K562 (cell line): ENCODE data around the gene ERCC6. TPM values are rescaled to one million over a fixed set of nuclear protein-coding genes. Genes with fewer than 3 reads are reported as not detected.

Experiments used
- ATAC-seq: fragments of 200-7000 bp; cut with Tn5 transposase; 3 replicates; pipeline ENCODE4 v1.9.1; 2020; ENCODE audit warnings: moderate library complexity
- BruUV-seq: library from RNA; stranded (reverse); fragments of 400-500 nt; replicated peaks from 2 replicates; lab custom pipeline; 2021; lab: Mats Ljungman, UMichigan
- CTCF ChIA-PET: fragments of 300-600 bp; formaldehyde crosslinking; extraction: SDS; loops from one replicate; lab custom pipeline; 2021; ENCODE audit warnings: low intra/inter-chr PET ratio; lab: Yijun Ruan, JAX
- POLR2A ChIA-PET: fragments of 300-600, 350-650 bp; sonication (Branson Sonifier 250); formaldehyde crosslinking; extraction: SDS; loops from one replicate; lab custom pipeline; 2021; ENCODE audit warnings: antibody characterized with exemption, inconsistent platforms; lab: Yijun Ruan, JAX
- DNase-seq, 4 experiments: peaks; one replicate each; pipeline versions ENCODE4 v3.0.0 to v3.0.0-alpha.2; 2011 to 2018; ENCODE audit warnings: low spot score in 3 of 4, mixed read lengths in 3 of 4; ENCODE audit errors: extremely low read depth in 1 of 4
- FAIRE-seq: peaks from 2 replicates; lab custom pipeline; 2011; peaks lifted over from hg19 to GRCh38; lab: Jason Lieb, UNC
- H2AFZ ChIP-seq: 2 replicates; pipeline ENCODE4 v1.6.0; 2011; ENCODE audit warnings: low read depth, low read length, control low read depth, inconsistent platforms
- H3K27ac ChIP-seq: fragments of 200-600 bp; 3 replicates; pipeline ENCODE4 v1.8.0; 2011; ENCODE audit warnings: low read depth, mild to moderate bottlenecking, control low read depth, inconsistent platforms, low read length, moderate library complexity, mixed read lengths; ENCODE audit errors: extremely low read depth
- H3K27me3 ChIP-seq, 2 experiments: fragments of 300-600 bp in 1 of 2; 2 replicates in 1 of 2; 3 replicates in 1 of 2; pipeline versions ENCODE4 v1.6.0 to v1.8.0; 2011; ENCODE audit warnings: inconsistent platforms in 2 of 2, low read length in 2 of 2, mild to moderate bottlenecking in 1 of 2, mixed read lengths in 1 of 2, moderate library complexity in 1 of 2; ENCODE audit not compliant: control insufficient read depth in 2 of 2, insufficient read depth in 2 of 2
- H3K36me3 ChIP-seq: fragments of 300-600 bp; 3 replicates; pipeline ENCODE4 v1.8.0; 2011; ENCODE audit warnings: mild to moderate bottlenecking, low read length, inconsistent platforms; ENCODE audit not compliant: control insufficient read depth, insufficient read depth
- H3K4me1 ChIP-seq, 2 experiments: fragments of 200-600 bp in 1 of 2; replicated peaks in 1 of 2; 2 replicates in 1 of 2; 3 replicates in 1 of 2; pipeline versions ENCODE4 v1.5.1 to v1.8.0; 2011; ENCODE audit warnings: inconsistent platforms in 2 of 2, low read length in 2 of 2, mild to moderate bottlenecking in 1 of 2, mixed read lengths in 1 of 2, moderate library complexity in 1 of 2; ENCODE audit not compliant: control insufficient read depth in 2 of 2, insufficient read depth in 2 of 2
- H3K4me2 ChIP-seq: 2 replicates; pipeline ENCODE4 v1.6.1; 2011; ENCODE audit warnings: low read length, control low read depth, inconsistent platforms, mixed read lengths; ENCODE audit not compliant: insufficient read depth
- H3K4me3 ChIP-seq: fragments of 200-600 bp; sonication (generic), shearing (Covaris generic); 2 replicates; pipeline ENCODE4 v1.5.1; 2016; ENCODE audit warnings: control low read depth, inconsistent platforms
- H3K79me2 ChIP-seq: fragments of 200-600 bp; 3 replicates; pipeline ENCODE4 v1.8.0; 2011; ENCODE audit warnings: low read length, inconsistent platforms; ENCODE audit not compliant: control insufficient read depth, insufficient read depth
- H3K9ac ChIP-seq, 2 experiments: 2 replicates each; pipeline versions ENCODE4 v1.6.0 to v1.6.1; 2011; ENCODE audit warnings: low read depth in 2 of 2, low read length in 2 of 2, control low read depth in 1 of 2, inconsistent platforms in 1 of 2, mild to moderate bottlenecking in 1 of 2, mixed read lengths in 1 of 2; ENCODE audit not compliant: insufficient read depth in 1 of 2
- H3K9me1 ChIP-seq: one replicate; pipeline ENCODE4 v1.6.0; 2011; ENCODE audit warnings: inconsistent platforms, mild to moderate bottlenecking, low read length, moderate library complexity; ENCODE audit not compliant: control insufficient read depth, insufficient read depth
- H3K9me3 ChIP-seq: replicated peaks from 2 replicates; pipeline ENCODE4 v1.5.1; 2011; ENCODE audit warnings: low read depth, low read length, inconsistent platforms; ENCODE audit not compliant: control insufficient read depth, insufficient read depth
- H4K20me1 ChIP-seq: replicated peaks from 2 replicates; pipeline ENCODE4 v1.6.1; 2011; ENCODE audit warnings: low read length, inconsistent platforms, mixed read lengths; ENCODE audit not compliant: control insufficient read depth, insufficient read depth
- KDM5B ChIP-seq: fragments of 200-600 bp; sonication (generic); IDR thresholded peaks from 2 replicates; pipeline ENCODE4 v1.6.1; 2012; ENCODE audit warnings: low read depth, mild to moderate bottlenecking, moderate library complexity, low read length, control low read depth, inconsistent platforms; ENCODE audit not compliant: insufficient replicate concordance
- LARP7 ChIP-seq: fragments of 450-650 bp; IDR thresholded peaks from 2 replicates; pipeline ENCODE4 v1.6.1; 2016
- LCOR ChIP-seq: sonication (generic); formaldehyde crosslinking; IDR thresholded peaks from 2 replicates; pipeline ENCODE4 v1.8.0; 2022; ENCODE audit warnings: mild to moderate bottlenecking, missing genetic modification reagents
- NRF1 ChIP-seq, 2 experiments: fragments of 450-650 bp; IDR thresholded peaks in 1 of 2; conservative IDR thresholded peaks in 1 of 2; 2 replicates each; pipeline ENCODE4 v1.6.1; 2014; ENCODE audit warnings: mild to moderate bottlenecking in 2 of 2
- PHB2 ChIP-seq: fragments of 450-650 bp; IDR thresholded peaks from 2 replicates; pipeline ENCODE4 v1.6.1; 2017; ENCODE audit warnings: low read depth
- STAG1 ChIP-seq: sonication (generic); formaldehyde crosslinking; IDR thresholded peaks from 2 replicates; pipeline ENCODE4 v1.5.0; 2020; ENCODE audit warnings: missing genetic modification reagents, borderline replicate concordance
- TCF3 ChIP-seq: sonication (generic); formaldehyde crosslinking; IDR thresholded peaks from 2 replicates; pipeline ENCODE4 v1.4.0; 2020; ENCODE audit warnings: mild to moderate bottlenecking, missing genetic modification reagents
- ZNF316 ChIP-seq: fragments of 450-650 bp; IDR thresholded peaks from 2 replicates; pipeline ENCODE4 v1.6.1; 2016
- WGBS: fragments of 100-300 bp; shearing (Covaris generic); methylation state at CpG from one replicate; pipeline ENCODE4 v1.1.6; 2016; ENCODE audit warnings: low coverage, mixed read lengths; ENCODE audit not compliant: insufficient coverage; ENCODE audit errors: missing lambda C conversion rate; 5-methylcytosine and 5-hydroxymethylcytosine counted together
- in situ Hi-C: fragments of 300-500 bp; cut with MboI; formaldehyde crosslinking; loops from 4 replicates; pipeline ENCODE4 v1.15.0; 2018; ENCODE audit warnings: inconsistent platforms, mixed read lengths
- intact Hi-C: fragments of 100-400 bp; cut with micrococcal nuclease; formaldehyde crosslinking; loops from 2 replicates; pipeline ENCODE4 v1.14.2; 2022
- polyA plus RNA-seq, 8 experiments: library from polyadenylated mRNA; depleted of rRNA in 4 of 8; stranded (reverse) in 5 of 8; unstranded in 3 of 8; fragments of >200 nt; fragmentation: Nextera tagmentation in 2 of 8; fragmentation: Illumina TruSeq in 1 of 8; extraction: Ambion mirVana in 2 of 8; extraction: Trizol in 1 of 8; gene quantifications; 2 replicates each; pipeline versions ENCODE4 v1.2.1 to v1.2.3, GENCODE V29; 2011 to 2014; ENCODE audit warnings: inconsistent platforms in 1 of 8, missing spikeins in 1 of 8
- total RNA-seq, 7 experiments: library from RNA; depleted of rRNA in 6 of 7; stranded (reverse); fragments of >200 nt in 6 of 7; fragmentation: Illumina TruSeq in 2 of 7; extraction: Trizol in 2 of 7; gene quantifications; 2 replicates each; pipeline versions ENCODE4 v1.2.1 to v1.2.3, GENCODE V29; 2011 to 2021; ENCODE audit warnings: low replicate concordance in 1 of 7
- TF ChIP-seq, protein P1 (sequence below): fragments of 450-650 bp; conservative IDR thresholded peaks from 2 replicates; pipeline ENCODE4 v1.6.1; 2016; ENCODE audit warnings: missing genetic modification characterization, low read depth, mild to moderate bottlenecking, control low read depth, missing compliant biosample characterization

The ERCC6 gene
- total and polyA plus RNA-seq, 9 of the 15 experiments (the other 6 are each of a cell fraction or from before 2014, with no cell fraction given), result 7.8 to 17.7 (median 11.8) TPM

DNA sequence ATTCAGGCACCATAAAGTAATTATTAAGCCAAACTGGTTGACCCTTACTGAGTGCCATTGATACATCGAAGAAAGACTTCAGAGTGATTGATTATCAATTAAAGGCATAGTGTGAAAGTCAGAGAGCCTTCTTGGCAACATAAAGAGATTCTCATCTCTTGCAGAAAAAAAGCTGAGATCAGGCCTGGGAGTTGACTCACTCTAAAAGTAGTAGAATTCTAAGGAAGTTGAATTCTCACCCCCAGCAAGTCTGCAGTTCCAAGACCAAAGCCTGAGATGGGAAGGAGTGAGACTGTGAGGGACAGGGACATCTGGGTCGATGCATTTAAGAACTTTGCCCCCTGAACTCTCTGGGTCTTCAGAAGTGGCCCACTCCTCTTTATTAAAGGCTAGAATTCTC lies 21.6 kb upstream of the ERCC6 start:
- Histone ChIP-seq H3K27me3 (peaks cover 14 to 20% of the 10 kb centered on the region in 2 experiments), H2AFZ (no peak overlapping the region), H3K9me1 (no peaks in the 10 kb centered on the region), H3K79me2 (no peaks in the 10 kb centered on the region), H3K27ac (no peak overlapping the region), H3K9ac (no peak overlapping the region), H3K9me3 (no peaks in the 10 kb centered on the region), H3K4me1 (no peaks in the 10 kb centered on the region), H3K4me3 (no peak overlapping the region), H3K36me3 (no peaks in the 10 kb centered on the region), H4K20me1 (no peaks in the 10 kb centered on the region), H3K4me2 (no peak overlapping the region)
- ATAC-seq (no peak), FAIRE-seq (no peak), DNase-seq (no peak)
- TF ChIP-seq STAG1 (no peak), LCOR (CRISPR knock-in tag) (no peak)
- intact Hi-C loops, result no loop called here
- in situ Hi-C loops, result no loop called here
- 3% methylated on average over 2 of the region's 2 CpGs for WGBS
- ChIA-PET CTCF (no interaction called here), POLR2A (interaction anchor here (0.8 kb wide), 1 partner anchor 9 kb away, joined by 3 read pairs; no protein-coding TSS in a partner anchor)
- no TSS peak for BruUV-seq

DNA sequence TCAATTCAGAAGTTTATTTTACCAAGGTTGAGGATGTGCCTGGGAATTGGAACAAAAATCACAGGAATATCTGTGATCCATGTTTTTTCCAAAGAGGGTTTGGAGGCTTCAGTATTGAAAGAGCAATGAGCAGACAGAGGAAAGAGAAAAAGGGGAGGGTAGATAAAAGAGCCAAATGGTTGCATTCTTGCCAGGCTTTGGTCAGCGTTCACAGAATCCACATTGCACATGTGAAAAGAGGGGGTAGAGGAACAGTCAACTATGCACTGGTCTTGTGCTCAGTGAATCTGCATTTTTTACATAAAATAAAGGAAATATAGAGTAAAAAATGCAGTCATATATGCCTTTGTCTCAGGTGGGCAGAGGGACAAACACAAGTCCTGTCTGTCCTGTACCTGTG lies 20.6 kb upstream of the ERCC6 start:
- FAIRE-seq, result no peak
- POLR2A ChIA-PET, result no interaction called here

More for the DNA sequence above, 20.6 kb upstream of the ERCC6 start:
- WGBS, result 0% methylated on average over 1 of the region's 1 CpG
- CTCF ChIA-PET, result no interaction called here
- ATAC-seq (no peak), DNase-seq (no peak)
- H3K9ac ChIP-seq, result no peak overlapping the region
- H3K27ac ChIP-seq, result no peak overlapping the region
- no peaks in the 10 kb centered on the region for H3K9me3 ChIP-seq
- H3K27me3 ChIP-seq, result peaks cover 11 to 19% of the 10 kb centered on the region in 2 experiments
- H4K20me1 ChIP-seq, result no peaks in the 10 kb centered on the region
- no peak overlapping the region for H3K4me3 ChIP-seq
- no peaks in the 10 kb centered on the region for H3K4me1 ChIP-seq
- no peak overlapping the region for H3K4me2 ChIP-seq
- no peaks in the 10 kb centered on the region for H3K79me2 ChIP-seq
- BruUV-seq, result no TSS peak
- H3K9me1 ChIP-seq, result no peaks in the 10 kb centered on the region
- H2AFZ ChIP-seq, result no peak overlapping the region
- intact Hi-C loops, result no loop called here
- H3K36me3 ChIP-seq, result no peaks in the 10 kb centered on the region
- TF ChIP-seq PHB2 (no peak), ZNF316 (no peak), KDM5B (no peak), LARP7 (no peak), TCF3 (CRISPR knock-in tag) (no peak), NRF1 (conservative IDR thresholded peaks at IDR 0.05 in 1 of 2, IDR thresholded peaks at IDR 0.05 in 1 of 2) (no peak)
- TF ChIP-seq, protein P1, sequence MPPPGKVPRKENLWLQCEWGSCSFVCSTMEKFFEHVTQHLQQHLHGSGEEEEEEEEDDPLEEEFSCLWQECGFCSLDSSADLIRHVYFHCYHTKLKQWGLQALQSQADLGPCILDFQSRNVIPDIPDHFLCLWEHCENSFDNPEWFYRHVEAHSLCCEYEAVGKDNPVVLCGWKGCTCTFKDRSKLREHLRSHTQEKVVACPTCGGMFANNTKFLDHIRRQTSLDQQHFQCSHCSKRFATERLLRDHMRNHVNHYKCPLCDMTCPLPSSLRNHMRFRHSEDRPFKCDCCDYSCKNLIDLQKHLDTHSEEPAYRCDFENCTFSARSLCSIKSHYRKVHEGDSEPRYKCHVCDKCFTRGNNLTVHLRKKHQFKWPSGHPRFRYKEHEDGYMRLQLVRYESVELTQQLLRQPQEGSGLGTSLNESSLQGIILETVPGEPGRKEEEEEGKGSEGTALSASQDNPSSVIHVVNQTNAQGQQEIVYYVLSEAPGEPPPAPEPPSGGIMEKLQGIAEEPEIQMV (tag), result no peak
- in situ Hi-C loops, result no loop called here
